ENCODE data around the gene TSPAN31. TPM values are rescaled to one million over a fixed set of nuclear protein-coding genes. Genes with fewer than 3 reads are reported as not detected.

TSPAN31 gene
- total RNA-seq, 1 donor: 41.6 TPM

DNA sequence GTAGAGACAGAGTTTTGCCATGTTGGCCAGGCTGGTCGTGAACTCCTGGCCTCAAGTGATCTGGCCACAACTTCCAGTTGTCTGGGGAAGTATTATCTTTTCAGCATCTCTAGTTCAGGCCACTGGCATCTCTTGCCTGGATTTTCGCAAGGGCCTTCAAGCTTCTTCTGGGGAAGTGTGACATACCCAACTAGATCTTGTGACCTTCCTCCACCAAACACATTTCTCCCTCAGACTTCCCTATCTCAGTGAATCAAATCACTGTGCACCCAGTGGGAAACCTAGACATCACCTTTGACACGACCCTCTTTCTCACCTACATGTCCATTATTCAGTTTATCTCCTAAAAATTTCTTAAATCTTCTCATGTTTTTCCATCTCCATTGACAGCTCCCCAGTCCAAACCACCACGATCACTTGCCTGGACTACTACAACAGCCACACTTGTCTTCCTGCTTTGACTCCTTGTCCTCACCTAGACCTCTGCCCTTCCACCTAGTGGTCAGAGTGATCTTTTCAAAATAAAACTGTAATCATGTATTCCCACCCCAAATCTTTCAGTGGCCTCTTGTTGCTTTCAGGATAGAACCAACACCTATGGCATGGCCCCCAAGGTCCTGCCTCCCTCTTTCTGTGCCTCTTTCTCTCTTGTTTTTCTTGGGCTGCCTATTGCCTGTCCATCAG is 30.9 kb downstream of the TSPAN31 start:
- H3K4me1 ChIP-seq (ENCODE audit: insufficient read depth, low read length): peaks cover 18% of the 10 kb centered on the region
- H2AFZ ChIP-seq (ENCODE audit: low read length): no peak overlapping the region
- TF ChIP-seq, protein P1, sequence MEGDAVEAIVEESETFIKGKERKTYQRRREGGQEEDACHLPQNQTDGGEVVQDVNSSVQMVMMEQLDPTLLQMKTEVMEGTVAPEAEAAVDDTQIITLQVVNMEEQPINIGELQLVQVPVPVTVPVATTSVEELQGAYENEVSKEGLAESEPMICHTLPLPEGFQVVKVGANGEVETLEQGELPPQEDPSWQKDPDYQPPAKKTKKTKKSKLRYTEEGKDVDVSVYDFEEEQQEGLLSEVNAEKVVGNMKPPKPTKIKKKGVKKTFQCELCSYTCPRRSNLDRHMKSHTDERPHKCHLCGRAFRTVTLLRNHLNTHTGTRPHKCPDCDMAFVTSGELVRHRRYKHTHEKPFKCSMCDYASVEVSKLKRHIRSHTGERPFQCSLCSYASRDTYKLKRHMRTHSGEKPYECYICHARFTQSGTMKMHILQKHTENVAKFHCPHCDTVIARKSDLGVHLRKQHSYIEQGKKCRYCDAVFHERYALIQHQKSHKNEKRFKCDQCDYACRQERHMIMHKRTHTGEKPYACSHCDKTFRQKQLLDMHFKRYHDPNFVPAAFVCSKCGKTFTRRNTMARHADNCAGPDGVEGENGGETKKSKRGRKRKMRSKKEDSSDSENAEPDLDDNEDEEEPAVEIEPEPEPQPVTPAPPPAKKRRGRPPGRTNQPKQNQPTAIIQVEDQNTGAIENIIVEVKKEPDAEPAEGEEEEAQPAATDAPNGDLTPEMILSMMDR (IDR thresholded peaks at IDR 0.05; ENCODE audit: extremely low read depth, low read depth, low read length): peak; percentile 14
- H3K27me3 ChIP-seq (ENCODE audit: insufficient read depth, low read length): no peaks in the 10 kb centered on the region
- peaks cover 9% of the 10 kb centered on the region for H3K79me2 ChIP-seq (ENCODE audit: insufficient read depth, low read length)
- no peaks in the 10 kb centered on the region for H4K20me1 ChIP-seq (ENCODE audit: insufficient read depth, low read length)
- H3K36me3 ChIP-seq (ENCODE audit: insufficient read depth, low read length): peaks cover 11% of the 10 kb centered on the region
- DNase-seq (ENCODE audit: insufficient read length, low spot score, missing footprints): no peak
- H3K4me2 ChIP-seq (ENCODE audit: insufficient read depth, low read length): no peak overlapping the region
- H3K27ac ChIP-seq (ENCODE audit: low read depth, low read length): no peak overlapping the region
- H3K9me3 ChIP-seq (ENCODE audit: low read depth, low read length): no peaks in the 10 kb centered on the region
- no peak overlapping the region for H3K4me3 ChIP-seq (ENCODE audit: insufficient read depth, low read length)

DNA sequence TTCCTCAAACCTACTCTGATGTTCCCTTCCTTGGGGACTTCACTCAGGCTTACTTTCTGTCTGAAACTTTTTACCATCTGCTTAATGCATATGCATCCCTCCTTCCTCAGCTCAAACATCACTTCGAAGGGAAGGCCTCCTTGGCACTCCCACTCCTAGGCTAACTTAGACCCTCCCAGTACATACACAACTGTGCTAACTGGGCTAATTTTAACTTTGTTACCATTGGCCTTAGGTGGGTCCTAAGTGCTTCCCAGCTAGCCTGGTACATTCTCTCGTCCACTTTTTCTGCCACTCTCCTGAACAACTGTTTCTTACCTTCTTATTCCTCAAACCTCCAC is 31.4 kb downstream of the TSPAN31 start:
- TF ChIP-seq, protein P1 (IDR thresholded peaks at IDR 0.05; ENCODE audit: extremely low read depth, low read depth, low read length): no peak
- peaks cover 7% of the 10 kb centered on the region for H3K79me2 ChIP-seq (ENCODE audit: insufficient read depth, low read length)
- peaks cover 14% of the 10 kb centered on the region for H3K4me1 ChIP-seq (ENCODE audit: insufficient read depth, low read length)
- H4K20me1 ChIP-seq (ENCODE audit: insufficient read depth, low read length): no peaks in the 10 kb centered on the region
- no peaks in the 10 kb centered on the region for H3K9me3 ChIP-seq (ENCODE audit: low read depth, low read length)
- peaks cover 9% of the 10 kb centered on the region for H3K36me3 ChIP-seq (ENCODE audit: insufficient read depth, low read length)
- no peak for DNase-seq (ENCODE audit: insufficient read length, low spot score, missing footprints)
- no peak overlapping the region for H3K27ac ChIP-seq (ENCODE audit: low read depth, low read length)
- H3K27me3 ChIP-seq (ENCODE audit: insufficient read depth, low read length): no peaks in the 10 kb centered on the region
- no peak overlapping the region for H3K4me3 ChIP-seq (ENCODE audit: insufficient read depth, low read length)
- H3K4me2 ChIP-seq (ENCODE audit: insufficient read depth, low read length): no peak overlapping the region
- no peak overlapping the region for H2AFZ ChIP-seq (ENCODE audit: low read length)

DNA sequence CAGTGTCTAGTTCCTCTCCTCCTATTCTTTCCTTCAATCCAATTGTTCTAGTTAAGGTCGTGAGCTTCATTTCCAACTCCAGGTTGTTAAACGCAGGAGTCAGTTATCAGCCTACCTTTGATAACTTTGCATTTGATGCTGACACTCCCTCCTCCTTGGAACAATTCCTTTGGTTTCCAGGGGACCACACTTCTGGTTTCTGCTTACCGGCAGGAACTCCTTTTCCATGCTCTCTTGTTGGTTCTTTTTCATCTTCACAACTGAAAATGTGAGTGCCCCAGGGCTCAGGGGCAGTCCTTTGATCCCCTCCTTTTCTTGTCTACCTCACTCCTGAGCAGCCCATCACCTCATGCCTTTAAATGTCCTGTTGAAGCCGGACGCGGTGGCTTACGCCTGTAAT is 32.5 kb downstream of the TSPAN31 start:
- Histone ChIP-seq H3K36me3 (ENCODE audit: insufficient read depth, low read length) (peaks cover 9% of the 10 kb centered on the region), H2AFZ (ENCODE audit: low read length) (no peak overlapping the region), H3K4me2 (ENCODE audit: insufficient read depth, low read length) (no peak overlapping the region), H3K27me3 (ENCODE audit: insufficient read depth, low read length) (no peaks in the 10 kb centered on the region), H3K9me3 (ENCODE audit: low read depth, low read length) (no peaks in the 10 kb centered on the region), H3K4me1 (ENCODE audit: insufficient read depth, low read length) (peaks cover 12% of the 10 kb centered on the region), H4K20me1 (ENCODE audit: insufficient read depth, low read length) (no peaks in the 10 kb centered on the region), H3K27ac (ENCODE audit: low read depth, low read length) (no peak overlapping the region), H3K79me2 (ENCODE audit: insufficient read depth, low read length) (peaks cover 7% of the 10 kb centered on the region), H3K4me3 (ENCODE audit: insufficient read depth, low read length) (no peak overlapping the region)
- TF ChIP-seq, protein P1 (IDR thresholded peaks at IDR 0.05; ENCODE audit: extremely low read depth, low read depth, low read length): no peak
- DNase-seq (ENCODE audit: insufficient read length, low spot score, missing footprints): no peak

DNA sequence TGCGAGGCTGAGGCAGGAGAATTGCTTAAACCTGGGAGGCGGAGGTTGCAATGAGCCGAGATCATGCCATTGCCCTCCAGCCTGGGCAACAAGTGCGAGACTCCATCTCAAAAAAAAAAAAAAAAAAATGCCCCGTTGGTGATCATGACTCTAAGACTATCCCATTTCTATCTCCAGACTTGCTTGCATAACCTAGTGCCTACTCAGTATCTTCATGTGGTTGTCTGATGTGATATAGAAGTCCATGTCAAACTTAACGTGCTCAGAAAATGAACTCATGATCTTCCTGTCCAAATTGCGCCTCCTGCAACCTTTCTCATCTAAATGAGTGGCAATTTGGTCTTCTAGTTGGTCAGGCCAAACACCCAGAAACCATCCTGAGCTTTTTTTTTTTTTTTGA is 33.1 kb downstream of the TSPAN31 start:
- peaks cover 9% of the 10 kb centered on the region for H3K36me3 ChIP-seq (ENCODE audit: insufficient read depth, low read length)
- no peaks in the 10 kb centered on the region for H3K27me3 ChIP-seq (ENCODE audit: insufficient read depth, low read length)
- H3K79me2 ChIP-seq (ENCODE audit: insufficient read depth, low read length): peaks cover 5% of the 10 kb centered on the region
- H3K4me2 ChIP-seq (ENCODE audit: insufficient read depth, low read length): no peak overlapping the region
- H2AFZ ChIP-seq (ENCODE audit: low read length): no peak overlapping the region
- peaks cover 13% of the 10 kb centered on the region for H3K4me1 ChIP-seq (ENCODE audit: insufficient read depth, low read length)
- no peak for DNase-seq (ENCODE audit: insufficient read length, low spot score, missing footprints)
- TF ChIP-seq, protein P1 (IDR thresholded peaks at IDR 0.05; ENCODE audit: extremely low read depth, low read depth, low read length): no peak
- no peaks in the 10 kb centered on the region for H4K20me1 ChIP-seq (ENCODE audit: insufficient read depth, low read length)
- no peak overlapping the region for H3K4me3 ChIP-seq (ENCODE audit: insufficient read depth, low read length)
- no peak overlapping the region for H3K27ac ChIP-seq (ENCODE audit: low read depth, low read length)
- no peaks in the 10 kb centered on the region for H3K9me3 ChIP-seq (ENCODE audit: low read depth, low read length)
